Astrocyte (in vitro differentiated cells and primary cell): Measurements from ENCODE around the gene ANO5.

Experiments used
- EZH2 ChIP-seq: IDR thresholded peaks from 2 replicates; pipeline ENCODE4 v1.6.1; 2012; ENCODE audit warnings: mild to moderate bottlenecking, low read length, inconsistent platforms; ENCODE audit not compliant: insufficient read depth
- TF ChIP-seq, protein P1 (sequence below): IDR thresholded peaks from 2 replicates; pipeline ENCODE4 v1.5.1; 2011; ENCODE audit warnings: low read depth, mild to moderate bottlenecking, inconsistent platforms, low read length, moderate library complexity; ENCODE audit not compliant: insufficient read depth

- TF ChIP-seq EZH2 = no peak
- TF ChIP-seq, protein P1, sequence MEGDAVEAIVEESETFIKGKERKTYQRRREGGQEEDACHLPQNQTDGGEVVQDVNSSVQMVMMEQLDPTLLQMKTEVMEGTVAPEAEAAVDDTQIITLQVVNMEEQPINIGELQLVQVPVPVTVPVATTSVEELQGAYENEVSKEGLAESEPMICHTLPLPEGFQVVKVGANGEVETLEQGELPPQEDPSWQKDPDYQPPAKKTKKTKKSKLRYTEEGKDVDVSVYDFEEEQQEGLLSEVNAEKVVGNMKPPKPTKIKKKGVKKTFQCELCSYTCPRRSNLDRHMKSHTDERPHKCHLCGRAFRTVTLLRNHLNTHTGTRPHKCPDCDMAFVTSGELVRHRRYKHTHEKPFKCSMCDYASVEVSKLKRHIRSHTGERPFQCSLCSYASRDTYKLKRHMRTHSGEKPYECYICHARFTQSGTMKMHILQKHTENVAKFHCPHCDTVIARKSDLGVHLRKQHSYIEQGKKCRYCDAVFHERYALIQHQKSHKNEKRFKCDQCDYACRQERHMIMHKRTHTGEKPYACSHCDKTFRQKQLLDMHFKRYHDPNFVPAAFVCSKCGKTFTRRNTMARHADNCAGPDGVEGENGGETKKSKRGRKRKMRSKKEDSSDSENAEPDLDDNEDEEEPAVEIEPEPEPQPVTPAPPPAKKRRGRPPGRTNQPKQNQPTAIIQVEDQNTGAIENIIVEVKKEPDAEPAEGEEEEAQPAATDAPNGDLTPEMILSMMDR = no peak
Measured at GRCh38 chr11:22192289-22192641, 620 bp upstream of the ANO5 start.
